Trophoblast cell (in vitro differentiated cells and primary cell): ENCODE measurements around the gene NWD2.

Experiments used
- DNase-seq, 2 donors: peaks; one replicate each; pipeline ENCODE4 v3.0.0-alpha.2; 2016
- H2AFZ ChIP-seq: 2 replicates; pipeline ENCODE4 v1.6.1; 2013; ENCODE audit warnings: low read length, moderate library complexity, mild to moderate bottlenecking; ENCODE audit not compliant: insufficient read depth, poor library complexity
- H2AK5ac ChIP-seq: 2 replicates; pipeline ENCODE4 v1.6.1; 2013; ENCODE audit warnings: mild to moderate bottlenecking, low read length
- H2BK120ac ChIP-seq: 2 replicates; pipeline ENCODE4 v1.6.1; 2013; ENCODE audit warnings: low read length, mild to moderate bottlenecking, moderate library complexity; ENCODE audit not compliant: insufficient read depth, poor library complexity
- H2BK12ac ChIP-seq: 2 replicates; pipeline ENCODE4 v1.6.1; 2013; ENCODE audit warnings: mild to moderate bottlenecking, low read length, moderate library complexity
- H2BK5ac ChIP-seq: 2 replicates; pipeline ENCODE4 v1.6.1; 2013; ENCODE audit warnings: low read length, low read depth, moderate library complexity, mild to moderate bottlenecking; ENCODE audit not compliant: poor library complexity
- H3K14ac ChIP-seq: 2 replicates; pipeline ENCODE4 v1.6.1; 2013; ENCODE audit warnings: mild to moderate bottlenecking, low read length
- H3K18ac ChIP-seq: 2 replicates; pipeline ENCODE4 v1.6.1; 2013; ENCODE audit warnings: mild to moderate bottlenecking, low read length
- H3K23ac ChIP-seq: 2 replicates; pipeline ENCODE4 v1.6.1; 2013; ENCODE audit warnings: low read length
- H3K27ac ChIP-seq: 2 replicates; pipeline ENCODE4 v1.5.1; 2013; ENCODE audit warnings: low read depth, mild to moderate bottlenecking, inconsistent platforms, low read length, moderate library complexity
- H3K27me3 ChIP-seq: 2 replicates; pipeline ENCODE4 v1.6.1; 2013; ENCODE audit warnings: inconsistent platforms, mild to moderate bottlenecking, low read length, moderate library complexity; ENCODE audit not compliant: insufficient read depth
- H3K36me3 ChIP-seq, 2 experiments: 1 replicate in 1 of 2; 2 replicates in 1 of 2; pipeline ENCODE4 v1.6.1; 2013; ENCODE audit warnings: low read length in 2 of 2, mild to moderate bottlenecking in 2 of 2, moderate library complexity in 1 of 2; ENCODE audit not compliant: insufficient read depth in 2 of 2, control insufficient read depth in 1 of 2
- H3K4ac ChIP-seq: 2 replicates; pipeline ENCODE4 v1.6.1; 2013; ENCODE audit warnings: low read depth, mild to moderate bottlenecking, low read length, moderate library complexity
- H3K4me1 ChIP-seq, 2 experiments: 1 replicate in 1 of 2; 2 replicates in 1 of 2; pipeline ENCODE4 v1.6.1; 2013; ENCODE audit warnings: low read length in 2 of 2, mild to moderate bottlenecking in 2 of 2, moderate library complexity in 1 of 2; ENCODE audit not compliant: insufficient read depth in 2 of 2, control insufficient read depth in 1 of 2
- H3K4me2 ChIP-seq: 2 replicates; pipeline ENCODE4 v1.6.1; 2013; ENCODE audit warnings: inconsistent platforms, mild to moderate bottlenecking, low read length, moderate library complexity
- H3K4me3 ChIP-seq: 2 replicates; pipeline ENCODE4 v1.5.1; 2013; ENCODE audit warnings: mild to moderate bottlenecking, low read depth, low read length, inconsistent platforms
- H3K79me1 ChIP-seq: one replicate; pipeline ENCODE4 v1.6.1; 2013; ENCODE audit warnings: low read length
- H3K79me2 ChIP-seq: 2 replicates; pipeline ENCODE4 v1.6.1; 2013; ENCODE audit warnings: low read length, mild to moderate bottlenecking; ENCODE audit not compliant: control insufficient read depth, insufficient read depth, poor library complexity
- H3K9ac ChIP-seq: 2 replicates; pipeline ENCODE4 v1.6.1; 2013; ENCODE audit warnings: mild to moderate bottlenecking, low read length
- H3K9me3 ChIP-seq: 2 replicates; pipeline ENCODE4 v1.6.1; 2013; ENCODE audit warnings: low read depth, mild to moderate bottlenecking, control low read depth, inconsistent platforms, low read length; ENCODE audit not compliant: insufficient read depth
- H4K12ac ChIP-seq: 2 replicates; pipeline ENCODE4 v1.6.1; 2013; ENCODE audit warnings: low read depth, mild to moderate bottlenecking, low read length, moderate library complexity
- H4K8ac ChIP-seq: 2 replicates; pipeline ENCODE4 v1.6.1; 2013; ENCODE audit warnings: low read depth, mild to moderate bottlenecking, low read length, moderate library complexity
- H4K91ac ChIP-seq: one replicate; pipeline ENCODE4 v1.6.1; 2013; ENCODE audit warnings: low read depth, mild to moderate bottlenecking, low read length, moderate library complexity
- WGBS: extraction: QIAGEN DNeasy Blood & Tissue Kit; methylation state at CpG from one replicate; pipeline ENCODE4 v1.1.7; 2013; ENCODE audit warnings: missing lambda C conversion rate; ENCODE audit not compliant: insufficient read length, insufficient coverage; ENCODE audit errors: extremely low coverage; 5-methylcytosine and 5-hydroxymethylcytosine counted together

Gene NWD2

GRCh38 chr4:37317104-37317643 is 72.6 kb downstream of the NWD2 start:
- Histone ChIP-seq H3K9ac (no peak overlapping the region), H4K91ac (no peak overlapping the region), H3K9me3 (no peaks in the 10 kb centered on the region), H4K8ac (no peak overlapping the region), H3K4me3 (no peak overlapping the region), H3K36me3 (no peaks in the 10 kb centered on the region), H3K4me2 (no peak overlapping the region), H3K14ac (no peak overlapping the region), H4K12ac (no peak overlapping the region), H2BK12ac (no peak overlapping the region), H2AK5ac (no peak overlapping the region), H3K4ac (no peak overlapping the region), H3K27ac (no peak overlapping the region), H2BK120ac (no peak overlapping the region), H3K27me3 (no peaks in the 10 kb centered on the region), H2AFZ (no peak overlapping the region), H2BK5ac (no peak overlapping the region), H3K18ac (no peak overlapping the region), H3K4me1 (no peaks in the 10 kb centered on the region), H3K23ac (no peak overlapping the region), H3K79me1 (no peaks in the 10 kb centered on the region), H3K79me2 (no peaks in the 10 kb centered on the region)
- no CpG with 5 or more reads among the region's 3 CpGs for WGBS
- DNase-seq = no peak

GRCh38 chr4:37320513-37321235 is 76.1 kb downstream of the NWD2 start:
- no CpG with 5 or more reads among the region's 5 CpGs for WGBS
- Histone ChIP-seq H3K23ac (no peak overlapping the region), H3K4me3 (no peak overlapping the region), H2BK5ac (no peak overlapping the region), H4K91ac (no peak overlapping the region), H2BK120ac (no peak overlapping the region), H2BK12ac (no peak overlapping the region), H3K79me1 (no peaks in the 10 kb centered on the region), H3K27ac (no peak overlapping the region), H3K79me2 (no peaks in the 10 kb centered on the region), H3K14ac (no peak overlapping the region), H4K8ac (no peak overlapping the region), H3K18ac (no peak overlapping the region), H4K12ac (no peak overlapping the region), H3K27me3 (no peaks in the 10 kb centered on the region), H3K4me2 (no peak overlapping the region), H3K9me3 (no peaks in the 10 kb centered on the region), H3K36me3 (no peaks in the 10 kb centered on the region), H3K4ac (no peak overlapping the region), H3K9ac (no peak overlapping the region), H3K4me1 (no peaks in the 10 kb centered on the region), H2AFZ (no peak overlapping the region), H2AK5ac (no peak overlapping the region)
- no peak for DNase-seq

GRCh38 chr4:37322122-37322521 is 77.6 kb downstream of the NWD2 start:
- no peak overlapping the region for H4K91ac ChIP-seq
- no CpG with 5 or more reads among the region's 2 CpGs for WGBS

GRCh38 chr4:37324546-37324945 is 80.0 kb downstream of the NWD2 start:
- H2BK12ac ChIP-seq = no peak overlapping the region
- H3K14ac ChIP-seq = no peak overlapping the region
- no peaks in the 10 kb centered on the region for H3K79me2 ChIP-seq
- H3K4me2 ChIP-seq = no peak overlapping the region
- H3K79me1 ChIP-seq = no peaks in the 10 kb centered on the region
- H4K12ac ChIP-seq = no peak overlapping the region
- no peak overlapping the region for H3K27ac ChIP-seq
- no peak overlapping the region for H3K9ac ChIP-seq
- no peak overlapping the region for H4K91ac ChIP-seq
- H2BK5ac ChIP-seq = no peak overlapping the region
- WGBS = no CpG with 5 or more reads among the region's 6 CpGs
- H3K18ac ChIP-seq = no peak overlapping the region
- H4K8ac ChIP-seq = no peak overlapping the region
- H2AFZ ChIP-seq = no peak overlapping the region
- H3K27me3 ChIP-seq = no peaks in the 10 kb centered on the region
- H3K4me3 ChIP-seq = no peak overlapping the region
- no peaks in the 10 kb centered on the region for H3K36me3 ChIP-seq
- H3K4me1 ChIP-seq = no peaks in the 10 kb centered on the region
- H2BK120ac ChIP-seq = no peak overlapping the region
- H3K4ac ChIP-seq = no peak overlapping the region
- H3K23ac ChIP-seq = no peak overlapping the region
- H3K9me3 ChIP-seq = no peaks in the 10 kb centered on the region
- no peak for DNase-seq
- H2AK5ac ChIP-seq = no peak overlapping the region

More at GRCh38 chr4:37322122-37322521, 77.6 kb downstream of the NWD2 start:
- no peak overlapping the region for H3K27ac ChIP-seq
- no peaks in the 10 kb centered on the region for H3K36me3 ChIP-seq
- no peak overlapping the region for H3K4ac ChIP-seq
- H2AK5ac ChIP-seq = no peak overlapping the region
- no peak overlapping the region for H3K4me2 ChIP-seq
- no peak overlapping the region for H2BK120ac ChIP-seq
- no peak overlapping the region for H3K23ac ChIP-seq
- H3K79me1 ChIP-seq = no peaks in the 10 kb centered on the region
- no peaks in the 10 kb centered on the region for H3K79me2 ChIP-seq
- H3K18ac ChIP-seq = no peak overlapping the region
- H4K12ac ChIP-seq = no peak overlapping the region
- DNase-seq = no peak
- no peak overlapping the region for H2BK5ac ChIP-seq
- no peaks in the 10 kb centered on the region for H3K4me1 ChIP-seq
- no peaks in the 10 kb centered on the region for H3K27me3 ChIP-seq
- H4K8ac ChIP-seq = no peak overlapping the region
- no peaks in the 10 kb centered on the region for H3K9me3 ChIP-seq
- no peak overlapping the region for H3K9ac ChIP-seq
- no peak overlapping the region for H3K4me3 ChIP-seq
- no peak overlapping the region for H2BK12ac ChIP-seq
- H3K14ac ChIP-seq = no peak overlapping the region
- H2AFZ ChIP-seq = no peak overlapping the region
